GM12878 (cell line): ENCODE measurements around the gene DCX. TPM values are rescaled to one million over a fixed set of nuclear protein-coding genes. Genes with fewer than 3 reads are reported as not detected.

Experiments used
- ATAC-seq: fragments of 200-7000 bp; cut with Tn5 transposase; 3 replicates; pipeline ENCODE4 v1.9.1; 2020; ENCODE audit warnings: mild to moderate bottlenecking, moderate library complexity
- BruUV-seq: library from RNA; stranded (reverse); fragments of 400-500 nt; replicated peaks from 2 replicates; lab custom pipeline; 2021; lab: Mats Ljungman, UMichigan
- CTCF ChIA-PET: fragments of 300-600 bp; sonication (Branson Sonifier 250); formaldehyde crosslinking; extraction: SDS; loops from one replicate; lab custom pipeline; 2021; ENCODE audit warnings: inconsistent platforms; lab: Yijun Ruan, JAX
- POLR2A ChIA-PET: fragments of 350-600 bp; formaldehyde crosslinking; extraction: SDS; loops from one replicate; lab custom pipeline; 2021; ENCODE audit warnings: inconsistent platforms; lab: Charles Lee
- RAD21 ChIA-PET: fragments of 300-600 bp; sonication (Branson Sonifier 250); formaldehyde crosslinking; loops from one replicate; lab custom pipeline; 2023; ENCODE audit warnings: antibody characterized with exemption; ENCODE audit not compliant: unreplicated experiment; lab: Charles Lee
- SMC1A ChIA-PET: fragments of 300-600 bp; sonication (Branson Sonifier 250); formaldehyde crosslinking; loops from one replicate; lab custom pipeline; 2023; ENCODE audit not compliant: unreplicated experiment, uncharacterized antibody; lab: Charles Lee
- DNase-seq: peaks from one replicate; pipeline ENCODE4 v3.0.0-alpha.2; 2011; ENCODE audit warnings: low read depth, low spot score
- FAIRE-seq: peaks from 3 replicates; lab custom pipeline; 2011; peaks lifted over from hg19 to GRCh38; lab: Jason Lieb, UNC
- H2AFZ ChIP-seq: 2 replicates; pipeline ENCODE4 v1.6.0; 2011; ENCODE audit warnings: low read depth, low read length, control low read depth; ENCODE audit not compliant: control insufficient read depth
- H3K27ac ChIP-seq: 2 replicates; pipeline ENCODE4 v1.5.1; 2011; ENCODE audit warnings: control low read depth; ENCODE audit not compliant: control insufficient read depth, insufficient read depth
- H3K27me3 ChIP-seq, 2 experiments: replicated peaks in 1 of 2; 2 replicates each; pipeline versions ENCODE4 v1.6.0 to v1.6.1; 2011; ENCODE audit warnings: low read length in 1 of 2; ENCODE audit not compliant: control insufficient read depth in 2 of 2, insufficient read depth in 2 of 2
- H3K36me3 ChIP-seq, 2 experiments: 2 replicates each; pipeline ENCODE4 v1.5.1; 2011; ENCODE audit warnings: low read length in 1 of 2; ENCODE audit not compliant: control insufficient read depth in 2 of 2, insufficient read depth in 2 of 2
- H3K4me1 ChIP-seq: 2 replicates; pipeline ENCODE4 v1.6.1; 2011; ENCODE audit warnings: mild to moderate bottlenecking, low read length, moderate library complexity, mixed read lengths; ENCODE audit not compliant: control insufficient read depth, insufficient read depth
- H3K4me2 ChIP-seq: 2 replicates; pipeline ENCODE4 v1.6.0; 2011; ENCODE audit warnings: control low read depth; ENCODE audit not compliant: control insufficient read depth, insufficient read depth
- H3K4me3 ChIP-seq: fragments of 200-600 bp; sonication (generic); 2 replicates; pipeline ENCODE4 v1.5.1; 2016
- H3K79me2 ChIP-seq: 2 replicates; pipeline ENCODE4 v1.6.0; 2011; ENCODE audit warnings: low read length; ENCODE audit not compliant: control insufficient read depth, insufficient read depth
- H3K9ac ChIP-seq: 2 replicates; pipeline ENCODE4 v1.8.0; 2011; ENCODE audit warnings: low read length, control low read depth, mixed read lengths; ENCODE audit not compliant: control insufficient read depth, insufficient read depth
- H3K9me3 ChIP-seq: replicated peaks from 3 replicates; pipeline ENCODE4 v1.5.1; 2011; ENCODE audit warnings: mild to moderate bottlenecking, low read length; ENCODE audit not compliant: control insufficient read depth, insufficient read depth
- H4K20me1 ChIP-seq: 2 replicates; pipeline ENCODE4 v1.6.0; 2011; ENCODE audit not compliant: control insufficient read depth, insufficient read depth
- BCL11A ChIP-seq: IDR thresholded peaks from 2 replicates; pipeline ENCODE4 v1.6.1; 2011; ENCODE audit warnings: low read depth, low read length
- CBX5 ChIP-seq: sonication (generic); IDR thresholded peaks from 2 replicates; pipeline ENCODE4 v1.6.1; 2016; ENCODE audit warnings: low read depth, moderate library complexity, mild to moderate bottlenecking, inconsistent platforms
- CEBPB ChIP-seq, 2 experiments: fragments of 150-350 bp in 1 of 2; IDR thresholded peaks; 2 replicates each; pipeline ENCODE4 v1.6.1; 2012 to 2014; ENCODE audit warnings: low read depth in 2 of 2, low read length in 2 of 2, borderline replicate concordance in 1 of 2, inconsistent platforms in 1 of 2
- DPF2 ChIP-seq: fragments of 450-650 bp; IDR thresholded peaks from 2 replicates; pipeline ENCODE4 v1.6.1; 2017; ENCODE audit warnings: mild to moderate bottlenecking
- FOXM1 ChIP-seq: IDR thresholded peaks from 2 replicates; pipeline ENCODE4 v1.6.1; 2012; ENCODE audit warnings: low read depth, mild to moderate bottlenecking, inconsistent platforms, low read length, moderate library complexity
- GABPA ChIP-seq: IDR thresholded peaks from 2 replicates; pipeline ENCODE4 v1.6.1; 2014; ENCODE audit warnings: antibody characterized with exemption, low read depth, mild to moderate bottlenecking, inconsistent platforms
- NR2C1 ChIP-seq: fragments of 450-650 bp; IDR thresholded peaks from 2 replicates; pipeline ENCODE4 v1.6.1; 2017; ENCODE audit warnings: antibody characterized with exemption, mild to moderate bottlenecking, moderate library complexity
- POU2F2 ChIP-seq: IDR thresholded peaks from 3 replicates; pipeline ENCODE4 v1.6.1; 2011; ENCODE audit warnings: low read depth, mild to moderate bottlenecking, low read length, borderline replicate concordance
- RUNX3 ChIP-seq: IDR thresholded peaks from 2 replicates; pipeline ENCODE4 v1.6.1; 2012; ENCODE audit warnings: low read length, inconsistent platforms
- SUPT20H ChIP-seq: IDR thresholded peaks from 2 replicates; pipeline ENCODE4 v1.6.1; 2011; ENCODE audit warnings: low read depth, mild to moderate bottlenecking, low read length, moderate library complexity, borderline replicate concordance; ENCODE audit not compliant: control insufficient read depth
- WRNIP1 ChIP-seq: IDR thresholded peaks from 2 replicates; pipeline ENCODE4 v1.6.1; 2011; ENCODE audit warnings: low read depth, low read length, improper control_type of control experiment, borderline replicate concordance
- ZNF207 ChIP-seq: fragments of 450-650 bp; IDR thresholded peaks from 2 replicates; pipeline ENCODE4 v1.6.1; 2014; ENCODE audit warnings: antibody characterized with exemption, mild to moderate bottlenecking, borderline replicate concordance
- ZNF384 ChIP-seq: IDR thresholded peaks from 2 replicates; pipeline ENCODE4 v1.6.1; 2012; ENCODE audit warnings: low read depth, mild to moderate bottlenecking, low read length, improper control_type of control experiment, borderline replicate concordance
- WGBS: methylation state at CpG from one replicate; pipeline ENCODE4 v1.1.6; 2016; ENCODE audit warnings: low lambda C conversion rate; ENCODE audit not compliant: insufficient replicate concordance, insufficient coverage; ENCODE audit errors: missing lambda C conversion rate; 5-methylcytosine and 5-hydroxymethylcytosine counted together
- in situ Hi-C: fragments of 300-500 bp; cut with MboI; formaldehyde crosslinking; loops from 9 replicates; pipeline ENCODE4 v1.14.3; 2018; ENCODE audit warnings: mixed read lengths
- intact Hi-C: fragments of 100-400 bp; cut with micrococcal nuclease; formaldehyde crosslinking; loops from one replicate; pipeline ENCODE4 v1.14.2; 2022; ENCODE audit not compliant: unreplicated experiment
- polyA plus RNA-seq, 11 experiments: library from polyadenylated mRNA; depleted of rRNA in 4 of 11; unstranded in 6 of 11; stranded (reverse) in 5 of 11; fragments of >200 nt; fragmentation: Nextera tagmentation in 4 of 11; fragmentation: Illumina TruSeq in 1 of 11; extraction: Ambion mirVana in 4 of 11; extraction: Trizol in 1 of 11; gene quantifications; 1 replicate in 1 of 11; 2 replicates in 10 of 11; pipeline versions ENCODE4 v1.2.1 to v1.2.3, GENCODE V29; 2011 to 2016; ENCODE audit warnings: inconsistent platforms in 2 of 11, missing spikeins in 2 of 11, low read depth in 1 of 11
- total RNA-seq, 4 experiments: library from RNA; depleted of rRNA in 3 of 4; stranded (reverse); fragments of >200 nt in 3 of 4; fragmentation: Illumina TruSeq in 1 of 4; extraction: Trizol in 1 of 4; gene quantifications; 2 replicates each; pipeline versions ENCODE4 v1.2.1 to v1.2.3, GENCODE V29; 2013 to 2021
- TF ChIP-seq, protein P1 (sequence below): fragments of 450-650 bp; IDR thresholded peaks from 2 replicates; pipeline ENCODE4 v1.6.1; 2017; ENCODE audit warnings: antibody characterized with exemption, mild to moderate bottlenecking, moderate library complexity

The DCX gene
- total and polyA plus RNA-seq, 10 of the 15 experiments (the other 5 are each of a cell fraction or from before 2014, with no cell fraction given): under 0.01 TPM; not detected in 9

DNA sequence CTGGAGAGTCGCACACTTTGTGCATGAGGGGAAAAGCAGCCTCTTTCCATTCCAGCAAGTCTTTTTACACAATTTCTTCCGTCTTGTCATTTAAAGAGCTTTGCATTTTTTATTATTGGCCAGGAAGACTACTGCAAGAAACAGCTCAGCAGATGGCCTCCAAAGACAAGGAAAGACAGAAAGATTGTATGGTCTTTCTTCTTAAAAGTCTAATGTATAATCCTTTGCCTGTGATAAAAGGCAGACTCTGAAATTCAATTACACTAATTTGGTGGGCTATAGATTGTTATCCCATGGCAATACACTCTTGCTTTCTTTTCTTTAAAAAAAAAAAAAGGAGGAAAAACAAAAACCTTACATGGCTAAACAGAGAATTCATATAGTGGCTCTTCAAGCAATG lies 147.6 kb downstream of the DCX start:
- no peaks in the 10 kb centered on the region for H3K79me2 ChIP-seq
- no peaks in the 10 kb centered on the region for H4K20me1 ChIP-seq
- POLR2A ChIA-PET: no interaction called here
- FAIRE-seq: no peak
- SMC1A ChIA-PET: no interaction called here
- no peak overlapping the region for H3K27ac ChIP-seq
- RAD21 ChIA-PET: no interaction called here
- H3K27me3 ChIP-seq: 0 out of 4 replicates have a peak, but pooled peaks cover 0 to 2% of the 10 kb centered on the region in 2 experiments
- in situ Hi-C loops: no loop called here
- 9% methylated on average over 2 of the region's 2 CpGs for WGBS
- H2AFZ ChIP-seq: no peak overlapping the region
- no peak overlapping the region for H3K9ac ChIP-seq
- no peaks in the 10 kb centered on the region for H3K4me1 ChIP-seq
- CTCF ChIA-PET: interaction anchor here (0.6 kb wide), 1 partner anchor 85 kb away, joined by 3 read pairs; no protein-coding TSS in a partner anchor
- ATAC-seq: no peak
- H3K4me3 ChIP-seq: no peak overlapping the region
- no peaks in the 10 kb centered on the region for H3K36me3 ChIP-seq
- TF ChIP-seq SUPT20H (no peak), ZNF207 (no peak), GABPA (no peak), NR2C1 (no peak), WRNIP1 (no peak), DPF2 (no peak), BCL11A (no peak), FOXM1 (no peak), ZNF384 (no peak), CBX5 (no peak), RUNX3 (no peak), CEBPB (IDR thresholded peaks at IDR 0.05; ENCODE audit: borderline replicate concordance in 1 of 2, low read depth in 2 of 2, low read length in 2 of 2) (no peak), POU2F2 (no peak)
- TF ChIP-seq, protein P1, sequence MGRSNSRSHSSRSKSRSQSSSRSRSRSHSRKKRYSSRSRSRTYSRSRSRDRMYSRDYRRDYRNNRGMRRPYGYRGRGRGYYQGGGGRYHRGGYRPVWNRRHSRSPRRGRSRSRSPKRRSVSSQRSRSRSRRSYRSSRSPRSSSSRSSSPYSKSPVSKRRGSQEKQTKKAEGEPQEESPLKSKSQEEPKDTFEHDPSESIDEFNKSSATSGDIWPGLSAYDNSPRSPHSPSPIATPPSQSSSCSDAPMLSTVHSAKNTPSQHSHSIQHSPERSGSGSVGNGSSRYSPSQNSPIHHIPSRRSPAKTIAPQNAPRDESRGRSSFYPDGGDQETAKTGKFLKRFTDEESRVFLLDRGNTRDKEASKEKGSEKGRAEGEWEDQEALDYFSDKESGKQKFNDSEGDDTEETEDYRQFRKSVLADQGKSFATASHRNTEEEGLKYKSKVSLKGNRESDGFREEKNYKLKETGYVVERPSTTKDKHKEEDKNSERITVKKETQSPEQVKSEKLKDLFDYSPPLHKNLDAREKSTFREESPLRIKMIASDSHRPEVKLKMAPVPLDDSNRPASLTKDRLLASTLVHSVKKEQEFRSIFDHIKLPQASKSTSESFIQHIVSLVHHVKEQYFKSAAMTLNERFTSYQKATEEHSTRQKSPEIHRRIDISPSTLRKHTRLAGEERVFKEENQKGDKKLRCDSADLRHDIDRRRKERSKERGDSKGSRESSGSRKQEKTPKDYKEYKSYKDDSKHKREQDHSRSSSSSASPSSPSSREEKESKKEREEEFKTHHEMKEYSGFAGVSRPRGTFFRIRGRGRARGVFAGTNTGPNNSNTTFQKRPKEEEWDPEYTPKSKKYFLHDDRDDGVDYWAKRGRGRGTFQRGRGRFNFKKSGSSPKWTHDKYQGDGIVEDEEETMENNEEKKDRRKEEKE: no peak
- TF ChIP-seq, all 136 proteins: peak for 0
- no peak for DNase-seq
- Histone ChIP-seq H3K4me2 (no peak overlapping the region), H3K9me3 (no peaks in the 10 kb centered on the region)
- no TSS peak for BruUV-seq
- intact Hi-C loops: no loop called here
